Stomach smooth muscle (tissue), 2 donors: Measurements from ENCODE around the gene RHOD.
A peak's percentile ranks its signal among the peaks of the same experiment; 100 is the strongest.

ENCODE experiments used
- H3K27ac ChIP-seq: one replicate; pipeline ENCODE4 v1.7.0; 2013; ENCODE audit warnings: mild to moderate bottlenecking, low read length, inconsistent platforms
- H3K27me3 ChIP-seq, 2 donors: one replicate each; pipeline ENCODE4 v1.7.0; 2013; ENCODE audit warnings: low read length in 2 of 2; ENCODE audit not compliant: insufficient read depth in 2 of 2, control insufficient read depth in 1 of 2
- H3K36me3 ChIP-seq, 2 donors: one replicate each; pipeline ENCODE4 v1.7.0; 2013; ENCODE audit warnings: low read length in 2 of 2; ENCODE audit not compliant: control insufficient read depth in 2 of 2, insufficient read depth in 2 of 2
- H3K4me1 ChIP-seq: one replicate; pipeline ENCODE4 v1.7.0; 2013; ENCODE audit warnings: low read length; ENCODE audit not compliant: control insufficient read depth, insufficient read depth
- H3K4me3 ChIP-seq, 2 donors: one replicate each; pipeline ENCODE4 v1.7.0; 2013; ENCODE audit warnings: low read length in 2 of 2
- H3K9ac ChIP-seq, 2 donors: one replicate each; pipeline ENCODE4 v1.7.0; 2013; ENCODE audit warnings: low read length in 2 of 2, mild to moderate bottlenecking in 1 of 2
- H3K9me3 ChIP-seq, 2 donors: one replicate each; pipeline ENCODE4 v1.7.0; 2013; ENCODE audit warnings: low read length in 2 of 2; ENCODE audit not compliant: control insufficient read depth in 2 of 2
- donor health status: healthy.
- donor health status: Pancreatic carcinoma.

RHOD gene

DNA sequence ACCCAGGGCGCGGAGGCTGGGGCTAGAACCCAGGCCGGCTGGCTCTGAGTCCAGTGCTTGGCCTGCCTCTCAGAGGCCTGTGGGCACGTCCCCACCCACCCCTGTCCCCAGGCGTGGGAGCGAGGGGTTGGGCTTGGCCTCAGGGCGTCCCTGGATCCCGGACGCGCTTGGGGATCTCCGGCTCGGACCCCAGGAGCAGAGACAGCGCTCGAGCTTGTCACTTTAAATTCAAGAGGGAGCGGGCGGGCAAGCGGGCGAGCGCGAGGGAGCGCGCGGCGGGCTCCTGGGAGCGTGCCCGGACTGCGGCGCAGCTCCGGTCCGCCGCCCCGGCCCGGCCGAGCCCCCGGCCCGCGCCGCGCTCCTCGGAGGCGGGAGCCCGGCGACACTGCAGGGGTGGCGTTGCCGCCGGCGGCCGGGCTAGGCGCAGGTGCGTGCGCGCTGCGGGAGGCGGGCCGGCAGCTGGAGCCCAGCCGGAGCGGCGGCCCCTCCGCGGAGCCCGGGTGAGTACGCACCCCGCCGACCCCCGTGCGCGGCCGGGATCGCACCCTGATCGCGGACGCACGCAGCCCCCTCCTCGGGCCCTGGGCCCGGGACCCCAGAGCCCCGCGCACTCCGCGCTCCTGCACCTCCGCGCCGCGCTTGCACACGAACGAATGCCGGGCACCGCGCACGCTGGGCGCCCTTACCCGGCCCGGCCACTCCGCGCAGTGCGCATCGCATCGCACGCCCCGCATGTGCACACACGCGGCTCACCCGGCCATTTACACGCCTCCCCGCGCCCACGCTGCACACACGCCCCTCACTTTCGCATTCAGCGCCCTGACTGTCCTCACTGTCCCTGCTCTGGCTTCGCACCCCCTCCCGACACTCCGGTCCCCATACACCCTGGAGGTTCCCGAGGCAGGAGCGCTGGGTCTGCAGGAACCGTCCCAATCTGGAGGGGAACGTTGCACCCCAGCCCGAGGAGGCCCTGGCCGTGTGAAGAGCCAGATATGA lies 33.4 kb upstream of the RHOD start, which contains the start of gene SYT12:
Gene SYT12 (plus strand): TSS at position 174 of the 996 bp plus-strand sequence. CDS start 7,011 bp downstream, outside the sequence.
- Histone ChIP-seq H3K9me3 (no peaks in the 10 kb centered on the region), H3K27me3 (peaks cover 23 to 28% of the 10 kb centered on the region in 2 donors), H3K9ac (no peak within 1 kb of the TSS), H3K4me1 (peaks cover 14% of the 10 kb centered on the region), H3K4me3 (peak within 1 kb of the TSS; percentile 49 to 66), H3K27ac (no peak within 1 kb of the TSS), H3K36me3 (no peaks in the 10 kb centered on the region)

DNA sequence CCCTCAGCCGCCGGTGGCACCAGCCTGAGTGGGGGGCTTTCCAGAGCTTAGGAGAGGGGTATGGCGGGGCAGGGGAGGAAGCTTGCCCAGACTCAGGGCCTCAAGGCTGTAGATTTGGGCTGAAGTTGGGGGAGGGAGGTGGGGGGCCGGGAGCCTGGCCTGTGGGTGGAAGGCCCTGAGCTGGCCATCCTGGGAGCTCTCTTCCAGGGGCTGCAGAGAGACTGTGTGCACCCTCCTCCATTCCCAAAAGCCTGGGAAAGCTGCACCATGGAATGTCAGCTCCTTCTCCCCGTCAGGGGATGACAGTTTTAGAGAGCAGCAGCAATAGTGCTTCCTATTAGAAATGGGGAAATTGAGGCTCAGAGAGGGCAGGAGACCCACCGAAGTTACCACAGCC lies 32.7 kb upstream of the RHOD start:
- H3K4me3 ChIP-seq: peak overlapping the region in 1 of 2 donors; percentile 66
- H3K27me3 ChIP-seq: peaks cover 23 to 28% of the 10 kb centered on the region in 2 donors
- no peak overlapping the region for H3K9ac ChIP-seq

DNA sequence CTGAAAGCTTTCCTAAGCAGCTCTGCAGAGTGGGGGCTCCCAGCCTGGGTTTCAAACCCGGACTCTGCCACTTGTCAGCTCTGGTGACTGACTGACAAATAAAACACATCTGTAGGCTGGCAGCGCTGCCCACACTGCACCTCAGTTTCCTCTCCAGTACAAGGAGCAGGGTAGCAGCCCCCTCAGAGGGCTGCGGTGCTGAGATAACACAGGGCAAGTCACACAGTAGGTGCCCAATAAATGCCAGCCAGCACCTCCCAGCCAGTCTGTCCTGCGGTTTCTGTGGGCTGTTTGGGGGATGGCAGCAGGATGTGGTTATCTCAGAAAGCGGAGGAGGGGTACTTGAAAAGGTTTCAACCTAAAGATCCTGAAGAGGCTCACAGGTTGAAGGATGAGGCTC lies 32.2 kb upstream of the RHOD start:
- no peak overlapping the region for H3K4me3 ChIP-seq

More for the DNA sequence above, 32.7 kb upstream of the RHOD start:
- Histone ChIP-seq H3K27ac (no peak overlapping the region), H3K36me3 (no peaks in the 10 kb centered on the region), H3K9me3 (no peaks in the 10 kb centered on the region), H3K4me1 (peaks cover 14% of the 10 kb centered on the region)

DNA sequence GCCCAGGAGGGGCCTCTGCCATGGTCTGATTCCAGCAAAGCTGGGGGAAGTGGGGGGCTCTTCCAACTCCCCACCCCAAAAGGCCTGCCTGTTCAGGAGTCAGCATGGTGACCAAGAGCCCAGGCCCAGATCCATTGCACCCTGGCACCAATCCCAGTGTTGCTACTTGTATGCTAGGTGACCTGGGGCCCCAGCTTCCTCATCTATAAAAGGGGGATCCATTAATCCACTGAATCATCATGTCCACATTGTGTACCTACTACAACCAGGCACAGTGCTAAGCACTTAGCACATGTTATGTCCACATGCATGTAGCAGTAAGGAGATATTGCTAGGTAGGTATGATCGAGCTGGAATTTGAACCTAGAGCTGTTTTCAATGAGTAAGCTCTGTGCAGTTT lies 31.7 kb upstream of the RHOD start:
- Histone ChIP-seq H3K36me3 (no peaks in the 10 kb centered on the region), H3K9me3 (no peaks in the 10 kb centered on the region), H3K27ac (no peak overlapping the region), H3K4me1 (peaks cover 14% of the 10 kb centered on the region), H3K4me3 (no peak overlapping the region), H3K9ac (no peak overlapping the region), H3K27me3 (peaks cover 24 to 28% of the 10 kb centered on the region in 2 donors)

More for the DNA sequence above, 32.2 kb upstream of the RHOD start:
- Histone ChIP-seq H3K4me1 (peaks cover 14% of the 10 kb centered on the region), H3K27me3 (peaks cover 23 to 28% of the 10 kb centered on the region in 2 donors), H3K27ac (no peak overlapping the region), H3K9ac (no peak overlapping the region), H3K9me3 (no peaks in the 10 kb centered on the region), H3K36me3 (no peaks in the 10 kb centered on the region)

- H3K4me1 ChIP-seq: peaks cover 14% of the 10 kb centered on the region
- peaks cover 24 to 28% of the 10 kb centered on the region in 2 donors for H3K27me3 ChIP-seq
Observed at GRCh38 chr11:67025750-67026149, 30.9 kb upstream of the RHOD start.

GRCh38 chr11:67026941-67027340 lies 29.7 kb upstream of the RHOD start:
- no peak overlapping the region for H3K9ac ChIP-seq
- H3K4me3 ChIP-seq: no peak overlapping the region
- H3K27me3 ChIP-seq: peaks cover 24 to 28% of the 10 kb centered on the region in 2 donors
- no peaks in the 10 kb centered on the region for H3K36me3 ChIP-seq
- no peaks in the 10 kb centered on the region for H3K9me3 ChIP-seq
- peaks cover 14% of the 10 kb centered on the region for H3K4me1 ChIP-seq
- H3K27ac ChIP-seq: no peak overlapping the region

More at GRCh38 chr11:67025750-67026149, 30.9 kb upstream of the RHOD start:
- H3K27ac ChIP-seq: no peak overlapping the region
- no peaks in the 10 kb centered on the region for H3K9me3 ChIP-seq
- no peak overlapping the region for H3K9ac ChIP-seq
- H3K36me3 ChIP-seq: no peaks in the 10 kb centered on the region
- no peak overlapping the region for H3K4me3 ChIP-seq

DNA sequence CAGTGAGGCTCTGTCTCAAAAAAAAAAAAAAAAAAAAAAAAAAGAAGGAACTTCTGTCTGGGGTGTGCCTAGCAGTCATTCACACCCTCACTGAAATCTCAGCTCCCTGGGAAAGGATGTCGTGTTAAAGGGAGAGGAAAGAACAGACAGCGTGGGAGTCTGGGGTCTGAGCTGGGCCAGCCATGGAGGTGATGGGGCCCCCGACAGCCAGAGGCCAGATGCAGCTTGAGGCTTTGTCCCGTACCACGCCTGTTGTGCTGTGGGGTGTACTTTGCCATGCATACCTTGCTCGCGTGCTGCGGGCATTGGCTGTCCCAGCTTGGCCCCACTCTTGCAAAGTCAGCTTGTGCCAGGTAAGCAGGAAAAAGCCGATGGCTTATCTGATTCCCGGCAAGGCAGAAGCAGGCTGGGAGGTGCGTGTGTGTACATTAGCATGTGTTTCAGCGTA lies 29.1 kb upstream of the RHOD start:
- peaks cover 21 to 22% of the 10 kb centered on the region in 2 donors for H3K27me3 ChIP-seq

DNA sequence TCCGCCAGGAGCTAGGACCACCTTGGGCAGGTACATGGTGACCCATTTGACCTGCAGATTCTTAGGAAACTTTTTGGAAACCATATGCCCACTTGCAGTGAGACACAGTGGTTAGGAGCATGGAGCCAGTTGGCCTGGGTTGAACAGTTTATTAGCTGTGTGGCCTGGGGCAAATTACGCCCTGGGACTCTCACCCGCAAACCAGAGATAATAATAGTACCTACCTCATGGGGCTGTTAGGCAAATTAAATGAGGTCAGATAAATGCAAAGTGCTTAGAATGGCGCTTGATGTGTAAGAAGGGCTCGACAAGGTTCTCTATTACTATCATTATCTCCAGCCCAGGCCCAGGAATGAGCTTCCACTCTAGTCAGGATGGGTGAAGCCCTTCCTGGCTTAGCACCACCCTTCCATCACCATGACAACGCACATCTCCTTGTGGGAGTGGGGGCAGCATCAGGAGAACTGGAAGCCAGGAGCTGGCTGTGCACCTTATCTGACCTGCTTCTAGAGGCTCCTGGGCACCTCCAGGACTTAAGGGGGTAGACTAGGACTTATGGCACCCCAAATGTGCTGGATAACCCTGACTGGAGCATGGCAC lies 28.6 kb upstream of the RHOD start:
- H3K27ac ChIP-seq: no peak overlapping the region
- no peaks in the 10 kb centered on the region for H3K9me3 ChIP-seq
- no peaks in the 10 kb centered on the region for H3K36me3 ChIP-seq
- no peak overlapping the region for H3K9ac ChIP-seq
- peaks cover 6% of the 10 kb centered on the region for H3K4me1 ChIP-seq
- H3K4me3 ChIP-seq: no peak overlapping the region
- peaks cover 17 to 18% of the 10 kb centered on the region in 2 donors for H3K27me3 ChIP-seq

More for the DNA sequence above, 29.1 kb upstream of the RHOD start:
- H3K4me1 ChIP-seq: peaks cover 9% of the 10 kb centered on the region
- no peak overlapping the region for H3K27ac ChIP-seq
- H3K9me3 ChIP-seq: no peaks in the 10 kb centered on the region
- H3K4me3 ChIP-seq: no peak overlapping the region
- H3K36me3 ChIP-seq: no peaks in the 10 kb centered on the region
- H3K9ac ChIP-seq: no peak overlapping the region

DNA sequence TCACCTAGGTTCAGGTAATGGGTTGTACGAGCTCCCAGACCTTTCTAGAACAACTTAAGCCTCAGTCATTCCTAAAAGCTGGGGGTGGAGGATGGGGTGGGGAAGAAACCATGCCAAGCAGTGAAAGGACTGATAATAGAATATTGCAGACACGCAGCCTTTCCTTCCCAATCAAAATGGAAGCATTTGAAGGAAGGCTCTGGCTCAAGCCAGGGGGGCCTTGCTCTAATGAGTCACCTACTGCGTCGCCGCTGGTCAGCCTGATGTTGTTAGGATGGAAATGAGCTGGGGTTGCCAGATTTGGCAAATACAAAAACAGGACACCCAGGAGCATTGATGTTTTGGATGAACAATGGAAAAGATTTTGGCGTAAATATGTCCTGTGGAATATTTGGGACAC lies 27.5 kb upstream of the RHOD start:
- Histone ChIP-seq H3K36me3 (no peaks in the 10 kb centered on the region), H3K9me3 (no peaks in the 10 kb centered on the region), H3K4me3 (no peak overlapping the region), H3K27me3 (peaks cover 9 to 12% of the 10 kb centered on the region in 2 donors), H3K9ac (no peak overlapping the region), H3K27ac (no peak overlapping the region), H3K4me1 (no peaks in the 10 kb centered on the region)

DNA sequence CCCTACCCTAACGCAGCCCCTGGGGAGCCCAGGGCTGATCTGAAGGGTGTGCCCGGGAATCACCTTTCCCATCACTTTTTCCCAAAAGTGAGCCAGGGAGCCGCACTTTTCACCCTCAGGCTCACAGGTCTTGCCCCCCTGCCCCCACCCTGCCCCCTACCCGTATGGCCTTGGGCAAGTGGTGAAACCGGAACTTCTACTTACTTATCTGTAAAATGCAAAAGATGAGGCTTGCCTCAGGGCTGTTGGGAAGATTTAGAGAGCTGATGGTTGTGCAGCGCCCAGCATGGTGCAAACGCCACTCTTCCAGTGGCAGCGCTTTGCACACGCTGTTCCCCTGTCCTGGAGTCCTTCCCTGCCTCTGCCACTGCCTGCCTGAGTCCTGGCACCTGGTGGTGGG lies 25.7 kb upstream of the RHOD start:
- no peaks in the 10 kb centered on the region for H3K9me3 ChIP-seq
- H3K4me1 ChIP-seq: no peaks in the 10 kb centered on the region
- no peak overlapping the region for H3K9ac ChIP-seq
- peaks cover 0 to 2% of the 10 kb centered on the region in 2 donors for H3K27me3 ChIP-seq
- no peaks in the 10 kb centered on the region for H3K36me3 ChIP-seq
- no peak overlapping the region for H3K4me3 ChIP-seq
- H3K27ac ChIP-seq: no peak overlapping the region
